ENCODE results near the gene OPTN. TPM values are rescaled to one million over a fixed set of nuclear protein-coding genes. Genes with fewer than 3 reads are reported as not detected.
"Not testable (repeated sequence)": the region's sequence is repeated elsewhere in the genome, so short reads cannot be mapped to it uniquely, and the experiment has no call there.

Gene OPTN
- total RNA-seq, 2 experiments from 2014 or later: 32.0 to 33.0 TPM

DNA sequence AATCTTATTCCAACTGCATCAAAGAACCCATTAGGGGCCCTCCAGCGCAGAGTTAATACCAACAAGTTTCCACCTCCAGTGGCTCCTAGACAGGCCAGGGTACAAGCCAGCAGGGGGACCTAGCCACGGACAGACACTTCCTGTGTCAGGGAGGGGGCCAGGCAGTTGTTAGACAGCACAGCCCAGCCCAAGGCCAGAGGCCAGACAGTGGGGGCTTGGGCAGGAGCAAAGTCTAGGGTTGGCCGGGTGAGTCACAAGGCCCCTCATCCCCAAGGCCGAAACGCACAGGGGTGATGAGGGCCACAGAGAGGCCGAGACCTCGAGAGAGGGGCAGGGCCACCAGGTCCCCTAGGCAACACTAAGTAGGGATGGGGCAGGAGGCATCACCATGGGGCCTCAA, 19.3 kb upstream of the OPTN start:
- ATAC-seq (no peak), DNase-seq (no peak)
- Mint-ChIP-seq H3K4me3 (no peak overlapping the region), H3K27ac (no peak overlapping the region), H3K4me1 (ENCODE audit: low read depth) (no peaks in the 10 kb centered on the region), H3K9me3 (peaks cover 42% of the 10 kb centered on the region), H3K27me3 (peaks cover 9% of the 10 kb centered on the region), H3K36me3 (ENCODE audit: low read depth) (peaks cover 3% of the 10 kb centered on the region)
- POLR2A ChIA-PET: no interaction called here
- intact Hi-C loops (cut with micrococcal nuclease): no loop called here
- TF ChIP-seq, protein P1, sequence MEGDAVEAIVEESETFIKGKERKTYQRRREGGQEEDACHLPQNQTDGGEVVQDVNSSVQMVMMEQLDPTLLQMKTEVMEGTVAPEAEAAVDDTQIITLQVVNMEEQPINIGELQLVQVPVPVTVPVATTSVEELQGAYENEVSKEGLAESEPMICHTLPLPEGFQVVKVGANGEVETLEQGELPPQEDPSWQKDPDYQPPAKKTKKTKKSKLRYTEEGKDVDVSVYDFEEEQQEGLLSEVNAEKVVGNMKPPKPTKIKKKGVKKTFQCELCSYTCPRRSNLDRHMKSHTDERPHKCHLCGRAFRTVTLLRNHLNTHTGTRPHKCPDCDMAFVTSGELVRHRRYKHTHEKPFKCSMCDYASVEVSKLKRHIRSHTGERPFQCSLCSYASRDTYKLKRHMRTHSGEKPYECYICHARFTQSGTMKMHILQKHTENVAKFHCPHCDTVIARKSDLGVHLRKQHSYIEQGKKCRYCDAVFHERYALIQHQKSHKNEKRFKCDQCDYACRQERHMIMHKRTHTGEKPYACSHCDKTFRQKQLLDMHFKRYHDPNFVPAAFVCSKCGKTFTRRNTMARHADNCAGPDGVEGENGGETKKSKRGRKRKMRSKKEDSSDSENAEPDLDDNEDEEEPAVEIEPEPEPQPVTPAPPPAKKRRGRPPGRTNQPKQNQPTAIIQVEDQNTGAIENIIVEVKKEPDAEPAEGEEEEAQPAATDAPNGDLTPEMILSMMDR (IDR thresholded peaks at IDR 0.05): no peak
- CTCF ChIA-PET: no interaction called here

DNA sequence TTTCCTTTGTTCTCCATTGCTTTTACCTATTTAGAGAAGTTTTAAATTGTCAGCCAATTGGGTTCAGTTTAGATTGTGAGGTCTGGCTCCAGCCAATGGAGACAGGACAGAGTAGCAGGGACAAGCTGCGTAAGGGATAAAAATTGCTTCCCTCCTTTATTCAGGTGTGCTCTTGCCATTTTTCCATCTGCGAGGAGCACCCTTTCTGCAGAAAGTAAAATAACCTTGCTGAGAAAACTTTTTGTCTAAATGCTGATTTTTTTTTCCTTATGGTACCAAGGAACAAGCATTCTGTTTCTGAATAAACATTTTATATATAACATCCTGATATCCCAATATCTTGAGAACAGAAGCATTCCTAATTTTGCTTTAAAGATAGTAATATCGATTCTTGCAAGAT, 16.3 kb upstream of the OPTN start:
- DNase-seq; H3K27me3 Mint-ChIP-seq; H3K27ac Mint-ChIP-seq; H3K4me3 Mint-ChIP-seq; ATAC-seq; H3K4me1 Mint-ChIP-seq (ENCODE audit: low read depth); intact Hi-C loops (cut with micrococcal nuclease); H3K36me3 Mint-ChIP-seq (ENCODE audit: low read depth); POLR2A ChIA-PET: not testable (repeated sequence)
- H3K9me3 Mint-ChIP-seq: peaks cover 40% of the 10 kb centered on the region
- CTCF ChIA-PET: interaction anchor here (0.8 to 1.3 kb wide), 2 partner anchors 9 to 21 kb away, joined by 3 read pairs; no protein-coding TSS in a partner anchor

DNA sequence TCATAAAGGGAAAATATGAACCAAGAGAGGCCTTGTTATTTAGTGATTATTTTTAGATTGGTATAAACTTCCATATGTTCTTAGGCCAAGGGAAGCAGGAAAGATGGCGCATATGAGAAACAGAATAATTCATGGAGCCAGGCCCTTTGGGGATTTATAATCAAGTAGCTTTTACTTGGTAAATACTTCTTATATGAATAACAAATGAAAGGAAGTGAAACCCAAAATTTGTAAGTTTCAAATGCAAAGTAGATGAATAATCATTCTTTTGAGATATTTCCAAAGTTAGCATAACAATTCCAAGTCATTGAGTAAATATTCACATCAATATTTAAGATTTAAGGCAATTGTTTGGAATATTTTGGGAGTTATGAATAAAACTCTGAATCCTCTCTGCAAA, 13.9 kb upstream of the OPTN start:
- H3K27me3 Mint-ChIP-seq: peaks cover 1% of the 10 kb centered on the region
- H3K9me3 Mint-ChIP-seq: peaks cover 27% of the 10 kb centered on the region
- H3K4me3 Mint-ChIP-seq: no peak overlapping the region
- H3K27ac Mint-ChIP-seq: no peak overlapping the region
- peaks cover 3% of the 10 kb centered on the region for H3K36me3 Mint-ChIP-seq (ENCODE audit: low read depth)
- DNase-seq: no peak
- POLR2A ChIA-PET: no interaction called here
- CTCF ChIA-PET: no interaction called here
- ATAC-seq: no peak
- intact Hi-C loops (cut with micrococcal nuclease): no loop called here
- TF ChIP-seq, protein P1 (IDR thresholded peaks at IDR 0.05): no peak
- peaks cover 5% of the 10 kb centered on the region for H3K4me1 Mint-ChIP-seq (ENCODE audit: low read depth)

DNA sequence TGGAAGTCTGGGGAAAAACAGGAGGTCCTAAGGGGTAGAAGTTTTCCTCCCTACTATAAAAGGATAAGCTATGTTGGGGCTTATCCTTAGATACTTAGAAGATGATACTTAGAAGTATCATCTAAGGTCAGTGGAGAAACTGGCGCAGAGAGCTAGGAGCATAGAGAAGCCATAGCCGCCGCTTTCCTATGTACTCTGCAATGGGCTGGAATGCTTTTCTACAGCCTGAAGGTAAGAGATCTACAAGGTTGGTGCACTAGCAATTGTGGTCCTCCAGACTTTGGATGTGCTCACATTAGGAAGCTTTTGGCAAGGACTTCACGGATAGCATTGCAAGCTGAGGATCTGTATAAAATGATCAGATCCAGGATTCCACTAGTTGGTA, 12.4 kb upstream of the OPTN start:
- TF ChIP-seq, protein P1 (IDR thresholded peaks at IDR 0.05): no peak
- ATAC-seq: no peak
- Mint-ChIP-seq H3K27ac (no peak overlapping the region), H3K4me3 (no peak overlapping the region), H3K27me3 (peaks cover 4% of the 10 kb centered on the region), H3K9me3 (peaks cover 21% of the 10 kb centered on the region), H3K36me3 (ENCODE audit: low read depth) (peaks cover 3% of the 10 kb centered on the region), H3K4me1 (ENCODE audit: low read depth) (peaks cover 6% of the 10 kb centered on the region)
- intact Hi-C loops (cut with micrococcal nuclease): no loop called here
- no peak for DNase-seq
- POLR2A ChIA-PET: no interaction called here
- CTCF ChIA-PET: interaction anchor here (1.7 kb wide), 1 partner anchor 12 kb away, joined by 8 read pairs; the partner anchor contains the start of gene OPTN

DNA sequence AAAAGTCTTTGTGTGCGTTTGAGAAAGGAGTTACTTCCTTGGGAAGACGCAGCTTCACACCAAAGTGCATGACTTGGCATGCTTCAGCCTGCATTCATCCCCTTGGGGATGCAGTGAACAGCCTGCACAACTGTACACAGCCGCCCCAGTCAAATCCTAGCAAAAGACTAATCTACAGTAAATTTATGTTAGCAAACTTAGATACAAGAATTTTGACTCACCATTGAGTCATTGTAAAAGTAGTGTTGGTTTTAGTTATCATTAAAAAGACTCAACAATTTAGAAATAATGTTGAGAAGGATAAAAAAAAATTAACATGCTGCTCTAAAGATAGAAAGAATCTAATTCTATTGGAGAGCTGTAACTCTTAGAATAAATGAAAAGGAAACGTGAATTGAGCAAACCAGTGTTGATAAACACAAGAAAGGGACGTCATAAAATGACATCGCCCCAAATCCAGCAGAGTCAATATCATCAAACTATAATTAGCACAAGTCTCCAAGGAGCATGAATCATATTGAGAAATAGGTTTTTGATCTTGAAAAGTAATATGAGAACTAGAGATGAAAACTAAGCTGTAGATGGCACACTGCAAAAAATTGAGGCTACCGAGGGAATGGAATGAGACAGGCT, 11.9 kb upstream of the OPTN start:
- DNase-seq (no peak), ATAC-seq (no peak)
- no peak overlapping the region for H3K27ac Mint-ChIP-seq
- H3K4me3 Mint-ChIP-seq: no peak overlapping the region
- POLR2A ChIA-PET: no interaction called here
- intact Hi-C loops (cut with micrococcal nuclease): no loop called here
- H3K4me1 Mint-ChIP-seq (ENCODE audit: low read depth): peaks cover 6% of the 10 kb centered on the region
- H3K9me3 Mint-ChIP-seq: peaks cover 19% of the 10 kb centered on the region
- H3K27me3 Mint-ChIP-seq: peaks cover 4% of the 10 kb centered on the region
- CTCF ChIA-PET: interaction anchor here (1.7 kb wide), 1 partner anchor 11 kb away, joined by 8 read pairs; the partner anchor contains the start of gene OPTN
- H3K36me3 Mint-ChIP-seq (ENCODE audit: low read depth): no peaks in the 10 kb centered on the region
- TF ChIP-seq, protein P1 (IDR thresholded peaks at IDR 0.05): no peak
